Astrocyte (in vitro differentiated cells and primary cell): ENCODE data around the gene AP1S2.

Experiments used
- EZH2 ChIP-seq: IDR thresholded peaks from 2 replicates; pipeline ENCODE4 v1.6.1; 2012; ENCODE audit warnings: mild to moderate bottlenecking, low read length, inconsistent platforms; ENCODE audit not compliant: insufficient read depth
- TF ChIP-seq, protein P1 (sequence below): IDR thresholded peaks from 2 replicates; pipeline ENCODE4 v1.5.1; 2011; ENCODE audit warnings: low read depth, mild to moderate bottlenecking, inconsistent platforms, low read length, moderate library complexity; ENCODE audit not compliant: insufficient read depth

DNA sequence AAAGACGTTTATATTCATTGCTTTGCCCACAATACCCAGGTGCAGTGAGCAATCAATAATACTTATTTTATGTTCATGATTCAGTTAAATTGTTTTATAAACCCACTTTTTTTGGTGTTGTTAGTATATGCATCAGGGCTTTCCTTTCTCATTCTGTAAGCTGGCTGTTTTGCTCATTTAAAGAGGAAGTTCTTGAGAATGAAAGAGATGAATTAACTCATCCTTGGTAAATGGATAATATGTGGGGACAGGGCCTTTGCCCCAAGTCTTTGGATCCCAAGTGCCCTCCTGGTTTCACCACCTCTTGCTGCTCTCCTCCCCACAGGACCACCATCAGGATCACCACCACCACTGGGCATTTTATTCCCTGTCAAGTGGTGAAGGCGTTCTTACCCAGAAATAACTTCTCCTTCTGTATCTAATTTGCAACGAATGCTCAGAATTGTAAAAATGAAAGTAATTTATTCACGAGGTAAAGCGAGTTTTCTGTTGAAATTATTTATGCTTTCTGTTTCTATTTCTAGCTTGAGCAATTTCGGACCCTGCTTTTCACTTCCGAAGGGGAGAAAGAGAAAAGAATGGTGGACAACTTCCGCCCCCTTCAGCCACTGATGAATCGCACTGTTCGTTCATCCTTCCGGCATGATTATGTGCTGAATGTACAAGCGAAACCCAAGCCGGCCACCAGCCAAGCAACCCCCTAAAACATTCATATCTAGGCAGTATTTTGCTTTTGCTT is 72.5 kb downstream of the AP1S2 start:
- TF ChIP-seq, protein P1, sequence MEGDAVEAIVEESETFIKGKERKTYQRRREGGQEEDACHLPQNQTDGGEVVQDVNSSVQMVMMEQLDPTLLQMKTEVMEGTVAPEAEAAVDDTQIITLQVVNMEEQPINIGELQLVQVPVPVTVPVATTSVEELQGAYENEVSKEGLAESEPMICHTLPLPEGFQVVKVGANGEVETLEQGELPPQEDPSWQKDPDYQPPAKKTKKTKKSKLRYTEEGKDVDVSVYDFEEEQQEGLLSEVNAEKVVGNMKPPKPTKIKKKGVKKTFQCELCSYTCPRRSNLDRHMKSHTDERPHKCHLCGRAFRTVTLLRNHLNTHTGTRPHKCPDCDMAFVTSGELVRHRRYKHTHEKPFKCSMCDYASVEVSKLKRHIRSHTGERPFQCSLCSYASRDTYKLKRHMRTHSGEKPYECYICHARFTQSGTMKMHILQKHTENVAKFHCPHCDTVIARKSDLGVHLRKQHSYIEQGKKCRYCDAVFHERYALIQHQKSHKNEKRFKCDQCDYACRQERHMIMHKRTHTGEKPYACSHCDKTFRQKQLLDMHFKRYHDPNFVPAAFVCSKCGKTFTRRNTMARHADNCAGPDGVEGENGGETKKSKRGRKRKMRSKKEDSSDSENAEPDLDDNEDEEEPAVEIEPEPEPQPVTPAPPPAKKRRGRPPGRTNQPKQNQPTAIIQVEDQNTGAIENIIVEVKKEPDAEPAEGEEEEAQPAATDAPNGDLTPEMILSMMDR, result no peak
- TF ChIP-seq EZH2, result no peak
